ENCODE measurements around the gene KIF3A.

The KIF3A gene

DNA sequence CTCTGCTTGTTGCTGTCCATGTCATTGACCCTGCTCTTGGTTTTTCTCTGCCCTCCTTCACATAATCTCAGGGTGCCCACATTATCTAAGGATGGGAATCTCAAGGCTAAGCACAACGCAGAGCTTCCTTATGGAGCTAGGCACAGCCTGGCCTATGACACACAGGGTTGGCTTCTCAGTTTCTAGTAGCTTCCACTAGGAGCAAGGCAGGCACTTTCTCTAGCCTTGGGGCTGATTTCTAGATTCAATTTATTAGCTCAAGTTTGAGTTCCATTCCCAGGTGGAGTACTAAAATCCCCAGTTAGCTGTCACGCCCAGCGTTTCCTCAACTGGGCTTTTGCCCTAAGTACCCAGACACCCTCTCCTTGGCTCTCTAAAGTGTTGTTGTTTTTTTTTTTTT, 51.2 kb downstream of the KIF3A start:
- TF ChIP-seq, protein P1, sequence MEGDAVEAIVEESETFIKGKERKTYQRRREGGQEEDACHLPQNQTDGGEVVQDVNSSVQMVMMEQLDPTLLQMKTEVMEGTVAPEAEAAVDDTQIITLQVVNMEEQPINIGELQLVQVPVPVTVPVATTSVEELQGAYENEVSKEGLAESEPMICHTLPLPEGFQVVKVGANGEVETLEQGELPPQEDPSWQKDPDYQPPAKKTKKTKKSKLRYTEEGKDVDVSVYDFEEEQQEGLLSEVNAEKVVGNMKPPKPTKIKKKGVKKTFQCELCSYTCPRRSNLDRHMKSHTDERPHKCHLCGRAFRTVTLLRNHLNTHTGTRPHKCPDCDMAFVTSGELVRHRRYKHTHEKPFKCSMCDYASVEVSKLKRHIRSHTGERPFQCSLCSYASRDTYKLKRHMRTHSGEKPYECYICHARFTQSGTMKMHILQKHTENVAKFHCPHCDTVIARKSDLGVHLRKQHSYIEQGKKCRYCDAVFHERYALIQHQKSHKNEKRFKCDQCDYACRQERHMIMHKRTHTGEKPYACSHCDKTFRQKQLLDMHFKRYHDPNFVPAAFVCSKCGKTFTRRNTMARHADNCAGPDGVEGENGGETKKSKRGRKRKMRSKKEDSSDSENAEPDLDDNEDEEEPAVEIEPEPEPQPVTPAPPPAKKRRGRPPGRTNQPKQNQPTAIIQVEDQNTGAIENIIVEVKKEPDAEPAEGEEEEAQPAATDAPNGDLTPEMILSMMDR (IDR thresholded peaks at IDR 0.05; ENCODE audit: low read depth, low read length), result no peak
- no peak for DNase-seq
- no peak overlapping the region for H3K4me3 ChIP-seq (ENCODE audit: low read depth, low read length)

DNA sequence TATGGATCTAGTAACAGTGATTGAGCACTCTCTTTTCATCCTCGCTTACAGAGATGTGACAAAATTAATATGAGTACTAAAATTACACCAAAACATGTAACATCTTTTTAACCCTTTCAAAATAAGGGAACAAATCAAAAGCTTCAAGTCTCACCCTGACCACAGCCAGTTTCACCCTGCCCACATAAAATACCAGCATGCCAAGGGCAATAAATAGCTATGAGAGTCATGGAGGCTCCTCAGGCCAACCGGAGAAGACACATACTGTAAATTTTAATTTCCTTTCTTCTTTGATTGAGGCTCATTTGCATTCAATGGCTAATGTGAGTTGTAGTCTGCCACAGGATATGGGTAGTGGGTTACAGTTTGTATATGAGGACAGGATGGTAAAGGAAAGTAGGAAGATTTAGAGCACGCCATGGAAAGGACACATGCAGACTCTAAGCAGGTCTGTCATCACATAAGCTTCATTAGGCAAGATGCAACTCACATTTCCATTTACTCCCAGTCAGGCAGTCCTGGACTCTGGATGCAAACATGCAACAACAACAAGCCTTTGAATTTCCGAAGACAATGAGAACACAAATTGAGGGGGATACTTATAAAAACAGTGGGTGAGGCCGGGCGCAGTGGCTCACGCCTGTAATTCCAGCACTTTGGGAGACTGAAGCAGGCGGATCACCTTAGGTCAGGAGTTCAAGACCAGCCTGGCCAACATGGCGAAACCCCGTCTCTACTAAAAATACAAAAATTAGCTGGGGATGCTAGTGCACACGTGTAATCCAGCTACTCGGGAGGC, 52.2 kb downstream of the KIF3A start:
- H3K9me3 ChIP-seq (ENCODE audit: severe bottlenecking), result no peaks in the 10 kb centered on the region
- no peaks in the 10 kb centered on the region for H3K27me3 ChIP-seq (ENCODE audit: insufficient read depth, low read depth, severe bottlenecking)
- H3K36me3 ChIP-seq, result no peaks in the 10 kb centered on the region
- no peak overlapping the region for H3K27ac ChIP-seq
- H3K4me3 ChIP-seq (ENCODE audit: low read depth, low read length), result no peak overlapping the region
- TF ChIP-seq, protein P1 (IDR thresholded peaks at IDR 0.05; ENCODE audit: low read depth, low read length), result no peak
- no peak for DNase-seq

More for the DNA sequence above, 51.2 kb downstream of the KIF3A start:
- Histone ChIP-seq H3K9me3 (ENCODE audit: severe bottlenecking) (no peaks in the 10 kb centered on the region), H3K27ac (no peak overlapping the region), H3K36me3 (no peaks in the 10 kb centered on the region), H3K27me3 (ENCODE audit: insufficient read depth, low read depth, severe bottlenecking) (no peaks in the 10 kb centered on the region)

DNA sequence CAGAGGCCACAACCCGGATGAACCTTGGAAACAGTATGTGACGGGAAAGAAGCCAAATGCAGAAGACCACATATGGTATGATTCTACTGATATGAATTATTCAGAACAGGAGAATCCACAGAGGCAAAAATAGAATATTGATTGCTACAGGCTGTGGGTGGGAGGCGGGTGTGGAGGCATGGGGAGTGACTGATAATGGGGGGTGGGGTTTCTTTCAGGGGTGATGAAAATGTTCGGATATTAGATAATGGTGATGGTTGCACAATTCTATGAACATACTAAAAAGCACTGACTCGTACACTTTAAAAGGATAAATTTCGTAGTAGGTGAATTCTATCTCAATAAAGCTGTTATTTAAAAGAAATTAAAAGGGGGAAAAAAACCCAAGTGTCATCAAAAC, 52.9 kb downstream of the KIF3A start:
- TF ChIP-seq, protein P1 (IDR thresholded peaks at IDR 0.05; ENCODE audit: low read depth, low read length), result no peak
- Histone ChIP-seq H3K4me3 (ENCODE audit: low read depth, low read length) (no peak overlapping the region), H3K9me3 (ENCODE audit: severe bottlenecking) (no peaks in the 10 kb centered on the region), H3K36me3 (no peaks in the 10 kb centered on the region), H3K27me3 (ENCODE audit: insufficient read depth, low read depth, severe bottlenecking) (no peaks in the 10 kb centered on the region), H3K27ac (no peak overlapping the region)
- no peak for DNase-seq

DNA sequence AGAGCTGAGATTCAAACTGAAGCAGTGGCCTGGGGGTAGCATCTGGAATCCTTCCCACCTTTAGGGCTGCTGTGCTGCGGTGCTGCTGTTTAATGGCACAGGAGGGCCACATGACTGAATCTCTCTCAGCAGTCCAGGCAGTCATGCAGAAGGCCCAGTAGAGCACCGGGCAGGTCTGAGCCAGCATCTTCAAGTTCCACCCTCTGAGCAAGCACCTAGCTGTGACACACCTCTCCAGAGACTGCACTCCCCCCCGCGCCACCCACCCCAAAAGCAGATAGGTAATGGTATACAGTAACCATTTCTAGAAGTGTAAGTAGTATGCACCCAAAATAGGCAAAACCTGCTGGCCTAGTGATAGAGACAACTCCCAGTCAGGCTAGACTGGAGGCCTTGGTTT, 55.4 kb downstream of the KIF3A start:
- Histone ChIP-seq H3K9me3 (ENCODE audit: severe bottlenecking) (no peaks in the 10 kb centered on the region), H3K27ac (no peak overlapping the region), H3K4me3 (ENCODE audit: low read depth, low read length) (no peak overlapping the region), H3K27me3 (ENCODE audit: insufficient read depth, low read depth, severe bottlenecking) (no peaks in the 10 kb centered on the region), H3K36me3 (no peaks in the 10 kb centered on the region)
- TF ChIP-seq, protein P1 (IDR thresholded peaks at IDR 0.05; ENCODE audit: low read depth, low read length), result no peak
- DNase-seq, result no peak

DNA sequence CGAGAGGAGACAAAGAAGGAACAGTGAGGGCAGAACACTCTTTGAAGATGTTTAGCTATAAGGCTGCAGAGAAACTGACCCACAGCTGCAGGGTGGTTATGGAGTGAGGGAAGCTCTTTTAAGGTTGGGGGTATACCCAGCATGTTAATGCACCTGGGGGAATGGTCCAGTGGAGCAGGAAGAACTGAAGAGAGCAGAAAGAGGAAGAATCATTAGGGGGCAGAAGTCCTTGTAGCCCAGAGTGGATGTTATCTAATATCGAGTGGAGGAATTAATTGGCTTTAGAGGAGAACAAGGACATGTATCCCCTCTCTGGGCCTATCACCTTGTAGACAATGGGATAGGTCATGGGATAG, 55.9 kb downstream of the KIF3A start:
- no peaks in the 10 kb centered on the region for H3K36me3 ChIP-seq
- no peaks in the 10 kb centered on the region for H3K27me3 ChIP-seq (ENCODE audit: insufficient read depth, low read depth, severe bottlenecking)
- no peak overlapping the region for H3K4me3 ChIP-seq (ENCODE audit: low read depth, low read length)
- TF ChIP-seq, protein P1 (IDR thresholded peaks at IDR 0.05; ENCODE audit: low read depth, low read length), result no peak
- no peak for DNase-seq
- no peaks in the 10 kb centered on the region for H3K9me3 ChIP-seq (ENCODE audit: severe bottlenecking)
- no peak overlapping the region for H3K27ac ChIP-seq
